H1 (cell line): ENCODE data around the gene TPP1. TPM values are rescaled to one million over a fixed set of nuclear protein-coding genes. Genes with fewer than 3 reads are reported as not detected.
A peak's percentile ranks its signal among the peaks of the same experiment; 100 is the strongest.

Experiments
- CTCF ChIA-PET: fragments of 300-600 bp; sonication (Branson Sonifier 250); formaldehyde crosslinking; loops from one replicate; lab custom pipeline; 2021; ENCODE audit not compliant: partially characterized antibody; lab: Charles Lee
- POLR2A ChIA-PET: fragments of 300-600 bp; sonication (Branson Sonifier 250); formaldehyde crosslinking; loops from one replicate; lab custom pipeline; 2021; ENCODE audit warnings: inconsistent platforms; ENCODE audit not compliant: partially characterized antibody; lab: Charles Lee
- DNase-seq, 2 experiments: peaks; one replicate each; pipeline versions ENCODE4 v3.0.0 to v3.0.0-alpha.2; 2010 to 2022; ENCODE audit warnings: low spot score in 2 of 2, low read depth in 1 of 2, mixed read lengths in 1 of 2
- FAIRE-seq: peaks from 2 replicates; lab custom pipeline; 2011; peaks lifted over from hg19 to GRCh38; lab: Jason Lieb, UNC
- H2AFZ ChIP-seq: 2 replicates; pipeline ENCODE4 v1.8.1; 2012; ENCODE audit warnings: low read length, inconsistent platforms
- H2AK5ac ChIP-seq: 2 replicates; pipeline ENCODE4 v1.6.1; 2013; ENCODE audit warnings: low read depth, low read length
- H2BK120ac ChIP-seq: replicated peaks from 2 replicates; pipeline ENCODE3; 2013; ENCODE audit warnings: low read depth, low read length, inconsistent platforms
- H2BK12ac ChIP-seq: 2 replicates; pipeline ENCODE4 v1.6.1; 2013; ENCODE audit warnings: low read depth, low read length
- H2BK15ac ChIP-seq: 2 replicates; pipeline ENCODE4 v1.6.1; 2013; ENCODE audit warnings: low read length
- H2BK20ac ChIP-seq: 2 replicates; pipeline ENCODE4 v1.6.1; 2013; ENCODE audit warnings: low read length
- H2BK5ac ChIP-seq: 2 replicates; pipeline ENCODE4 v1.6.1; 2013; ENCODE audit warnings: low read depth, low read length
- H3K14ac ChIP-seq: 2 replicates; pipeline ENCODE4 v1.6.1; 2013; ENCODE audit warnings: inconsistent platforms; ENCODE audit not compliant: insufficient read length
- H3K18ac ChIP-seq: 2 replicates; pipeline ENCODE4 v1.6.1; 2013; ENCODE audit warnings: low read length; ENCODE audit errors: extremely low read depth
- H3K23ac ChIP-seq: 2 replicates; pipeline ENCODE4 v1.6.1; 2013; ENCODE audit warnings: inconsistent platforms; ENCODE audit not compliant: insufficient read length
- H3K23me2 ChIP-seq: 2 replicates; pipeline ENCODE4 v1.6.1; 2013; ENCODE audit warnings: low read depth, low read length
- H3K27ac ChIP-seq: 2 replicates; pipeline ENCODE4 v1.6.1; 2011; ENCODE audit warnings: low read depth, low read length, inconsistent platforms
- H3K27me3 ChIP-seq, 4 experiments: replicated peaks in 1 of 4; 1 replicate in 1 of 4; 2 replicates in 3 of 4; pipeline versions ENCODE4 v1.6.1 to v1.8.1; 2011 to 2013; ENCODE audit warnings: low read length in 3 of 4, mild to moderate bottlenecking in 3 of 4, inconsistent platforms in 2 of 4, mixed read lengths in 2 of 4, moderate library complexity in 1 of 4; ENCODE audit not compliant: control insufficient read depth in 3 of 4, insufficient read depth in 3 of 4; ENCODE audit errors: extremely low read depth in 1 of 4
- H3K36me3 ChIP-seq, 4 experiments: 2 replicates each; pipeline versions ENCODE4 v1.6.1 to v1.8.1; 2011 to 2013; ENCODE audit warnings: mild to moderate bottlenecking in 4 of 4, low read length in 3 of 4, moderate library complexity in 2 of 4, control low read depth in 1 of 4, inconsistent platforms in 1 of 4; ENCODE audit not compliant: insufficient read depth in 4 of 4, control insufficient read depth in 2 of 4
- H3K4ac ChIP-seq: replicated peaks from 2 replicates; pipeline ENCODE3; 2013; ENCODE audit warnings: low read length, low read depth, mixed read lengths, inconsistent platforms; ENCODE audit not compliant: insufficient read length
- H3K4me1 ChIP-seq, 4 experiments: replicated peaks in 1 of 4; 1 replicate in 1 of 4; 2 replicates in 3 of 4; pipeline versions ENCODE4 v1.6.1 to v1.8.1; 2011 to 2013; ENCODE audit warnings: low read length in 3 of 4, inconsistent platforms in 2 of 4, mixed read lengths in 1 of 4; ENCODE audit not compliant: insufficient read depth in 4 of 4, control insufficient read depth in 3 of 4
- H3K4me2 ChIP-seq, 2 experiments: 2 replicates each; pipeline versions ENCODE4 v1.6.1 to v1.8.1; 2011 to 2013; ENCODE audit warnings: low read depth in 2 of 2, low read length in 2 of 2, control low read depth in 1 of 2, inconsistent platforms in 1 of 2, mild to moderate bottlenecking in 1 of 2; ENCODE audit not compliant: insufficient read depth in 1 of 2
- H3K4me3 ChIP-seq, 4 experiments: fragments of 200-600, 300-600 bp in 1 of 4; sonication (generic), shearing (Covaris generic), sonication (Bioruptor Twin) in 1 of 4; 2 replicates each; pipeline versions ENCODE4 v1.5.1 to v1.8.1; 2011 to 2016; ENCODE audit warnings: low read length in 4 of 4, low read depth in 3 of 4, control low read depth in 2 of 4, inconsistent platforms in 2 of 4, mild to moderate bottlenecking in 2 of 4, mixed read lengths in 1 of 4, moderate library complexity in 1 of 4; ENCODE audit not compliant: insufficient read depth in 2 of 4; ENCODE audit errors: extremely low read depth in 1 of 4
- H3K56ac ChIP-seq: replicated peaks from 2 replicates; pipeline ENCODE3; 2013; ENCODE audit warnings: low read depth, mild to moderate bottlenecking, mixed read lengths, low read length, inconsistent platforms; ENCODE audit not compliant: insufficient read length
- H3K79me1 ChIP-seq: 2 replicates; pipeline ENCODE4 v1.6.1; 2013; ENCODE audit warnings: low read depth, low read length, control low read depth
- H3K79me2 ChIP-seq, 2 experiments: 2 replicates each; pipeline versions ENCODE4 v1.6.1 to v1.8.1; 2012 to 2013; ENCODE audit warnings: low read length in 2 of 2, mild to moderate bottlenecking in 2 of 2, inconsistent platforms in 1 of 2; ENCODE audit not compliant: insufficient read depth in 2 of 2, control insufficient read depth in 1 of 2
- H3K9ac ChIP-seq, 4 experiments: replicated peaks in 1 of 4; 1 replicate in 1 of 4; 2 replicates in 3 of 4; pipeline versions ENCODE4 v1.6.1 to v1.8.1; 2011 to 2013; ENCODE audit warnings: low read depth in 3 of 4, low read length in 3 of 4, control low read depth in 2 of 4, mild to moderate bottlenecking in 2 of 4, moderate library complexity in 2 of 4, inconsistent platforms in 1 of 4; ENCODE audit errors: extremely low read depth in 1 of 4
- H3K9me3 ChIP-seq, 2 experiments: 2 replicates each; pipeline versions ENCODE4 v1.6.1 to v1.8.1; 2012 to 2013; ENCODE audit warnings: mild to moderate bottlenecking in 2 of 2, moderate library complexity in 2 of 2, control low read depth in 1 of 2, inconsistent platforms in 1 of 2, low read depth in 1 of 2, low read length in 1 of 2, mixed read lengths in 1 of 2; ENCODE audit not compliant: insufficient read depth in 2 of 2
- H4K20me1 ChIP-seq, 2 experiments: replicated peaks in 1 of 2; 2 replicates each; pipeline versions ENCODE3 to v1.8.1; 2011 to 2013; ENCODE audit warnings: inconsistent platforms in 2 of 2, low read length in 2 of 2, mild to moderate bottlenecking in 1 of 2; ENCODE audit not compliant: insufficient read depth in 2 of 2, control insufficient read depth in 1 of 2
- H4K5ac ChIP-seq: 2 replicates; pipeline ENCODE4 v1.6.1; 2013; ENCODE audit warnings: low read length, low read depth, mixed read lengths, inconsistent platforms; ENCODE audit not compliant: insufficient read length
- H4K8ac ChIP-seq: 2 replicates; pipeline ENCODE4 v1.8.0; 2013; ENCODE audit warnings: mild to moderate bottlenecking, moderate library complexity, low read length, inconsistent platforms; ENCODE audit not compliant: insufficient read depth; ENCODE audit errors: extremely low read depth
- H4K91ac ChIP-seq: replicated peaks from 2 replicates; pipeline ENCODE3; 2013; ENCODE audit warnings: low read length, mixed read lengths, inconsistent platforms; ENCODE audit not compliant: insufficient read length
- ASH2L ChIP-seq: fragments of 200-600, 300-600 bp; sonication (generic); IDR thresholded peaks from one replicate; pipeline ENCODE4 v1.7.1; 2017; ENCODE audit warnings: low read length
- BACH1 ChIP-seq: IDR thresholded peaks from 2 replicates; pipeline ENCODE4 v1.6.1; 2012; ENCODE audit warnings: low read length, improper control_type of control experiment
- RBBP5 ChIP-seq: IDR thresholded peaks from 2 replicates; pipeline ENCODE4 v1.7.1; 2012; ENCODE audit warnings: low read depth, mild to moderate bottlenecking, inconsistent platforms, low read length, moderate library complexity, borderline replicate concordance
- SAP30 ChIP-seq: fragments of 300-600 bp; sonication (generic); IDR thresholded peaks from 2 replicates; pipeline ENCODE4 v1.7.1; 2012; ENCODE audit warnings: low read length, moderate library complexity, mild to moderate bottlenecking, inconsistent platforms; ENCODE audit not compliant: insufficient read depth, insufficient replicate concordance
- SIRT6 ChIP-seq: IDR thresholded peaks from one replicate; pipeline ENCODE4 v1.7.1; 2012; ENCODE audit warnings: low read length, inconsistent platforms
- SUZ12 ChIP-seq: fragments of 200-600 bp; sonication (generic); IDR thresholded peaks from 2 replicates; pipeline ENCODE4 v1.6.1; 2012; ENCODE audit warnings: mild to moderate bottlenecking, inconsistent platforms, low read length, moderate library complexity, mixed read lengths
- TAF7 ChIP-seq: optimal IDR thresholded peaks from 2 replicates; pipeline ENCODE3; 2011; ENCODE audit warnings: low read depth, mild to moderate bottlenecking, inconsistent platforms, low read length, moderate library complexity, borderline replicate concordance
- WGBS, 2 experiments: shearing (Covaris generic) in 1 of 2; methylation state at CpG; one replicate each; pipeline versions ENCODE4 v1.1.6 to v1.1.7; 2013 to 2015; ENCODE audit warnings: low lambda C conversion rate in 2 of 2, mixed read lengths in 2 of 2, inconsistent platforms in 1 of 2, low coverage in 1 of 2, missing lambda C conversion rate in 1 of 2; ENCODE audit not compliant: insufficient replicate concordance in 2 of 2, insufficient coverage in 1 of 2, insufficient read length in 1 of 2; ENCODE audit errors: extremely low coverage in 1 of 2, missing lambda C conversion rate in 1 of 2; 5-methylcytosine and 5-hydroxymethylcytosine counted together
- polyA plus RNA-seq, 7 experiments: library from polyadenylated mRNA; depleted of rRNA in 3 of 7; stranded (reverse) in 5 of 7; unstranded in 2 of 7; fragments of >200 nt in 5 of 7; fragments of 200-250 nt in 2 of 7; gene quantifications; 1 replicate in 5 of 7; 2 replicates in 1 of 7; 4 replicates in 1 of 7; pipeline versions ENCODE4 v1.2.1 to v1.2.3, GENCODE V29; 2011 to 2013; ENCODE audit warnings: missing spikeins in 2 of 7, mixed read lengths in 2 of 7
- total RNA-seq: library from RNA; stranded (reverse); fragmentation: NEBNext Ultra II Directional; extraction: Animal tissue kit (Norgen Biotek cat#: 25700); gene quantifications from 2 replicates; pipeline ENCODE4 v1.2.1, GENCODE V29; 2021
- TF ChIP-seq, protein P1 (sequence below): IDR thresholded peaks from 2 replicates; pipeline ENCODE4 v1.6.1; 2011; ENCODE audit warnings: low read length, improper control_type of control experiment
- TF ChIP-seq, protein P2 (sequence below): IDR thresholded peaks from 2 replicates; pipeline ENCODE4 v1.6.1; 2012; ENCODE audit warnings: inconsistent platforms

Gene TPP1
- total and polyA plus RNA-seq, 2 of the 8 experiments (the other 6 are each of a cell fraction or from before 2014, with no cell fraction given), result 36.1 to 77.5 TPM

DNA sequence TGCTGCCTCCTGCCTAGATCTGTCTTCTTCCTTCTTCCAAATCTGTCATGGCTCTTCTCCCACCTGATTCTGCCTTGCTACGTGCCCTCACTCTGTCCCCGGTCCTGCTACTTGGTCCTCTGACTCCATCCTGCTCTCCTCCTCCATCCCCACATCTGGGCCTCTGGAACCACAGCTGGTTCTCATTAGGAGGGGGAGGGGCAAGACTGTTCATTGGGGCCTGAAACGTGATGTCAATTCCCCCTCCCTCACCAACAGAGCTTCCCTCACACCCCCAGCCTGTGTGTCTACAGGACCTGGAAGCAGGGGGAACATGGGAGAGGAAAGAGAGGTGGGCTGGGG, 27.3 kb upstream of the TPP1 start:
- no peak for FAIRE-seq
- H2BK12ac ChIP-seq, result peak overlapping the region; percentile 39; the same call in 1 of the 2 replicates
- H3K27me3 ChIP-seq, result no peaks in the 10 kb centered on the region; a peak in 1 of 7 replicates
- peak overlapping the region; percentile 97; the same call in 1 of the 2 replicates for H2BK20ac ChIP-seq
- peak overlapping the region; percentile 60; the same call in 1 of the 2 replicates for H3K18ac ChIP-seq
- H4K5ac ChIP-seq, result no peak overlapping the region
- no peak overlapping the region for H2AFZ ChIP-seq
- H3K4me2 ChIP-seq, result peak overlapping the region in 1 of 2 experiments; percentile 12; a peak in 1 of 4 replicates
- no peak overlapping the region for H3K4ac ChIP-seq
- no peaks in the 10 kb centered on the region for H3K23me2 ChIP-seq
- H4K91ac ChIP-seq, result peak overlapping the region; percentile 44
- no peaks in the 10 kb centered on the region for H3K9me3 ChIP-seq
- peaks cover 3 to 10% (median 5%) of the 10 kb centered on the region in 4 experiments; a peak in 6 of 7 replicates for H3K4me1 ChIP-seq
- H3K79me1 ChIP-seq, result no peaks in the 10 kb centered on the region
- no peaks in the 10 kb centered on the region for H3K36me3 ChIP-seq
- no peaks in the 10 kb centered on the region for H4K20me1 ChIP-seq
- H3K23ac ChIP-seq, result no peak overlapping the region
- no peak overlapping the region for H3K14ac ChIP-seq
- H3K9ac ChIP-seq, result no peak overlapping the region
- DNase-seq, result no peak
- WGBS, 2 experiments, result 84% methylated on average over 3 of the region's 3 CpGs; no CpG with 5 or more reads in 1 of the 2 experiments
- H2BK5ac ChIP-seq, result peak overlapping the region; percentile 66
- no peak overlapping the region for H3K4me3 ChIP-seq
- H3K56ac ChIP-seq, result no peak overlapping the region
- no peak overlapping the region; the same call in 1 of the 2 replicates for H4K8ac ChIP-seq
- H2BK120ac ChIP-seq, result no peak overlapping the region
- no peak overlapping the region for H3K27ac ChIP-seq
- CTCF ChIA-PET, result interaction anchor here (0.6 to 3.6 kb wide), 5 partner anchors 21 to 172 kb away, joined by 3 to 9 read pairs (median 3); no protein-coding TSS in a partner anchor
- POLR2A ChIA-PET, result interaction anchor here (0.6 to 1.5 kb wide), 11 partner anchors 9 to 1049 kb away, joined by 3 to 6 read pairs (median 3); partner anchors contain the start of genes DCHS1 and MRPL17
- H3K79me2 ChIP-seq, result no peaks in the 10 kb centered on the region
- H2BK15ac ChIP-seq, result peak overlapping the region; percentile 88; the same call in 1 of the 2 replicates
- H2AK5ac ChIP-seq, result no peak overlapping the region; the same call in 1 of the 2 replicates
- TF ChIP-seq, protein P1, sequence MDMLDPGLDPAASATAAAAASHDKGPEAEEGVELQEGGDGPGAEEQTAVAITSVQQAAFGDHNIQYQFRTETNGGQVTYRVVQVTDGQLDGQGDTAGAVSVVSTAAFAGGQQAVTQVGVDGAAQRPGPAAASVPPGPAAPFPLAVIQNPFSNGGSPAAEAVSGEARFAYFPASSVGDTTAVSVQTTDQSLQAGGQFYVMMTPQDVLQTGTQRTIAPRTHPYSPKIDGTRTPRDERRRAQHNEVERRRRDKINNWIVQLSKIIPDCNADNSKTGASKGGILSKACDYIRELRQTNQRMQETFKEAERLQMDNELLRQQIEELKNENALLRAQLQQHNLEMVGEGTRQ, result no peak
- TF ChIP-seq ASH2L (no peak), RBBP5 (no peak), SAP30 (no peak), BACH1 (no peak), SUZ12 (no peak), TAF7 (no peak), SIRT6 (no peak)
- TF ChIP-seq, protein P2, sequence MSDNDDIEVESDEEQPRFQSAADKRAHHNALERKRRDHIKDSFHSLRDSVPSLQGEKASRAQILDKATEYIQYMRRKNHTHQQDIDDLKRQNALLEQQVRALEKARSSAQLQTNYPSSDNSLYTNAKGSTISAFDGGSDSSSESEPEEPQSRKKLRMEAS, result no peak
